ENCODE data around the gene SMCO1. TPM values are rescaled to one million over a fixed set of nuclear protein-coding genes. Genes with fewer than 3 reads are reported as not detected.

Gene SMCO1
- total RNA-seq, 2 donors from 2014 or later, result not detected

- TF ChIP-seq POLR2A (IDR thresholded peaks at IDR 0.05) (peak; percentile 88 to 97 (median 96)), CTCF (IDR thresholded peaks at IDR 0.05) (no peak)
- DNase-seq, result peak; percentile 92 to 96 (median 94)
- Histone ChIP-seq H3K9me3 (no peaks in the 10 kb centered on the region), H3K4me1 (peaks cover 17% of the 10 kb centered on the region), H3K27ac (peak within 1 kb of the TSS; percentile 86 to 99 (median 92)), H3K4me3 (peak within 1 kb of the TSS; percentile 89 to 91), H3K36me3 (replicated peaks in 1 of 2; ENCODE audit: insufficient read depth in 1 of 2, low read depth in 2 of 2) (no peaks in the 10 kb centered on the region), H3K27me3 (no peaks in the 10 kb centered on the region)
- 0 to 1% methylated on average over 11 to 68 of the region's 75 CpGs for WGBS, 2 donors
- ATAC-seq, result peak; percentile 92
- intact Hi-C loops (cut with DNase I), result no loop called here
Observed at GRCh38 chr3:196503196-196504076, 11.7 kb downstream of the SMCO1 start, which contains the start of gene RNF168. RNF168 (minus strand) TSS chr3:196503768; CDS start chr3:196503173, 595 bp downstream.

- TF ChIP-seq CTCF (IDR thresholded peaks at IDR 0.05) (no peak), POLR2A (IDR thresholded peaks at IDR 0.05) (no peak)
- no peaks in the 10 kb centered on the region for H3K9me3 ChIP-seq
- H3K4me3 ChIP-seq, result peak overlapping the region; percentile 89 to 91
- peaks cover 17% of the 10 kb centered on the region for H3K4me1 ChIP-seq
- ATAC-seq (peak; percentile 49), DNase-seq (peak; percentile 52 to 73 (median 62))
- H3K36me3 ChIP-seq (replicated peaks in 1 of 2; ENCODE audit: insufficient read depth in 1 of 2, low read depth in 2 of 2), result no peaks in the 10 kb centered on the region
- intact Hi-C loops (cut with DNase I), result no loop called here
- H3K27me3 ChIP-seq, result no peaks in the 10 kb centered on the region
- peak overlapping the region; percentile 86 to 99 (median 92) for H3K27ac ChIP-seq
- 0 to 1% methylated on average over 20 to 27 of the region's 27 CpGs for WGBS, 2 donors
Observed at GRCh38 chr3:196502775-196503195, 12.4 kb downstream of the SMCO1 start.

- Histone ChIP-seq H3K27ac (peak overlapping the region in 1 of 4 donors; percentile 99), H3K4me3 (peak overlapping the region in 1 of 2 donors; percentile 89), H3K4me1 (peaks cover 17% of the 10 kb centered on the region), H3K27me3 (no peaks in the 10 kb centered on the region), H3K9me3 (no peaks in the 10 kb centered on the region), H3K36me3 (replicated peaks in 1 of 2; ENCODE audit: insufficient read depth in 1 of 2, low read depth in 2 of 2) (no peaks in the 10 kb centered on the region)
- 16 to 28% methylated on average over 14 of the region's 14 CpGs for WGBS, 2 donors
- ATAC-seq, result no peak
- DNase-seq, result peak in 1 of 4 donors; percentile 4
- no peak for TF ChIP-seq CTCF (IDR thresholded peaks at IDR 0.05)
- no peak for TF ChIP-seq POLR2A (IDR thresholded peaks at IDR 0.05)
- intact Hi-C loops (cut with DNase I), result no loop called here
Observed at GRCh38 chr3:196501316-196502044, 13.7 kb downstream of the SMCO1 start.

- ATAC-seq (no peak), DNase-seq (no peak)
- intact Hi-C loops (cut with DNase I), result no loop called here
- Histone ChIP-seq H3K4me1 (peaks cover 17% of the 10 kb centered on the region), H3K36me3 (replicated peaks in 1 of 2; ENCODE audit: insufficient read depth in 1 of 2, low read depth in 2 of 2) (no peaks in the 10 kb centered on the region), H3K4me3 (no peak overlapping the region), H3K9me3 (no peaks in the 10 kb centered on the region), H3K27me3 (no peaks in the 10 kb centered on the region), H3K27ac (no peak overlapping the region)
- 82 to 91% methylated on average over 11 of the region's 11 CpGs for WGBS, 2 donors
- TF ChIP-seq CTCF (IDR thresholded peaks at IDR 0.05), result no peak
- no peak for TF ChIP-seq POLR2A (IDR thresholded peaks at IDR 0.05)
Observed at GRCh38 chr3:196499807-196500524, 15.2 kb downstream of the SMCO1 start.
